PC-3 (cell line): ENCODE data around the gene UACA.

Experiments
- CTCF ChIP-seq: fragments of 300-600 bp; sonication (generic); conservative IDR thresholded peaks from 2 replicates; pipeline ENCODE4 v1.5.1; 2017; ENCODE audit warnings: antibody characterized with exemption, low read depth, mild to moderate bottlenecking, low read length
- EZH2 ChIP-seq: fragments of 300-600 bp; sonication (generic); IDR thresholded peaks from one replicate; pipeline ENCODE4 v1.6.1; 2017; ENCODE audit warnings: antibody characterized with exemption, mild to moderate bottlenecking, low read length; ENCODE audit not compliant: unreplicated experiment
- EZH2phosphoT487 ChIP-seq: fragments of 300-600 bp; sonication (generic); IDR thresholded peaks from 2 replicates; pipeline ENCODE4 v1.6.1; 2018; ENCODE audit warnings: mild to moderate bottlenecking, antibody characterized with exemption, low read length, borderline replicate concordance

DNA sequence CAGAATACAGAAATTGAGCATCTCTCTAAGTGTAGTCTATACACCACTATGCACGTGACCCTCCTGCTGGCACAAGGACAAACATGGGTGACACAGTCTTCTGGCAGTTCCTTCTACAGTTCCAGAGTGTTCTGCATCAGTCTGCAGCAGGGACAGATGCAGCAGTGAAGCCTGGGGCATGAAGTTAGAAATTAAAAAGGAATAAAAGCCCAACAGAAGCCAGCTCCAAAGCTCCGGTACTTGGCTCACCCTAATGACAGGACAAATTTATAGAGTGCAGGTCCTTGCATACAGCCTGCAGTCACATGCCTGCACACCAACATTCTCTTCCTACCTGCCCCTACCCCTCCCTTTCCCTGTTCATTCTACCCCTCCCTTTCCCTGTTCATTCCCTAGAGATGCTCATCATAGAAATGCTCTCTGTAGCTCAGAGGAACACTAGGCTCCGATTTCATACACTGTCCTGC lies 15.0 kb downstream of the UACA start:
- TF ChIP-seq CTCF (no peak), EZH2phosphoT487 (no peak), EZH2 (no peak)
